ENCODE measurements around the gene CCL4.
"Not testable (repeated sequence)": the region's sequence is repeated elsewhere in the genome, so short reads cannot be mapped to it uniquely, and the experiment has no call there.

Gene CCL4

GRCh38 chr17:36103401-36103975, at the start of gene CCL4:
TSS of gene CCL4 (plus strand) at chr17:36103827. CDS start at chr17:36103906, 79 bp downstream.
- DNase-seq (ENCODE audit: low spot score); in situ Hi-C loops (cut with MboI; ENCODE audit: low pct_unique_long_range_greater_than_20kb, low sequenced_read_pairs, unreplicated experiment): not testable (repeated sequence)

GRCh38 chr17:36055171-36055570, 48.5 kb upstream of the CCL4 start:
- in situ Hi-C loops (cut with MboI; ENCODE audit: low pct_unique_long_range_greater_than_20kb, low sequenced_read_pairs, unreplicated experiment) = no loop called here
- no peak for TF ChIP-seq CTCF (IDR thresholded peaks at IDR 0.05; ENCODE audit: extremely low read depth, insufficient read depth, missing control alignments)
- DNase-seq (ENCODE audit: low spot score) = no peak

GRCh38 chr17:36055921-36056520, 47.6 kb upstream of the CCL4 start:
- no peak for TF ChIP-seq CTCF (IDR thresholded peaks at IDR 0.05; ENCODE audit: extremely low read depth, insufficient read depth, missing control alignments)
- in situ Hi-C loops (cut with MboI; ENCODE audit: low pct_unique_long_range_greater_than_20kb, low sequenced_read_pairs, unreplicated experiment) = no loop called here
- DNase-seq (ENCODE audit: low spot score) = no peak

- no peak for DNase-seq (ENCODE audit: low spot score)
- in situ Hi-C loops (cut with MboI; ENCODE audit: low pct_unique_long_range_greater_than_20kb, low sequenced_read_pairs, unreplicated experiment) = no loop called here
- TF ChIP-seq CTCF (IDR thresholded peaks at IDR 0.05; ENCODE audit: extremely low read depth, insufficient read depth, missing control alignments) = no peak
Observed at GRCh38 chr17:36057911-36058310, 45.7 kb upstream of the CCL4 start.

GRCh38 chr17:36059406-36059805, 44.2 kb upstream of the CCL4 start:
- in situ Hi-C loops (cut with MboI; ENCODE audit: low pct_unique_long_range_greater_than_20kb, low sequenced_read_pairs, unreplicated experiment) = no loop called here
- TF ChIP-seq CTCF (IDR thresholded peaks at IDR 0.05; ENCODE audit: extremely low read depth, insufficient read depth, missing control alignments) = no peak
- DNase-seq (ENCODE audit: low spot score) = no peak

- in situ Hi-C loops (cut with MboI; ENCODE audit: low pct_unique_long_range_greater_than_20kb, low sequenced_read_pairs, unreplicated experiment) = no loop called here
- no peak for TF ChIP-seq CTCF (IDR thresholded peaks at IDR 0.05; ENCODE audit: extremely low read depth, insufficient read depth, missing control alignments)
- no peak for DNase-seq (ENCODE audit: low spot score)
Observed at GRCh38 chr17:36060816-36061215, 42.8 kb upstream of the CCL4 start.

GRCh38 chr17:36063786-36064541, 39.7 kb upstream of the CCL4 start, which contains the start of gene CCL18:
TSS of gene CCL18 (plus strand) at chr17:36064272. CDS start at chr17:36064343, 71 bp downstream.
- DNase-seq (ENCODE audit: low spot score) = no peak
- no peak for TF ChIP-seq CTCF (IDR thresholded peaks at IDR 0.05; ENCODE audit: extremely low read depth, insufficient read depth, missing control alignments)
- in situ Hi-C loops (cut with MboI; ENCODE audit: low pct_unique_long_range_greater_than_20kb, low sequenced_read_pairs, unreplicated experiment) = no loop called here
